A549 treated with GW870086 at 1 μM for 4 hours (cell line): ENCODE measurements around the gene CST9L. TPM values are rescaled to one million over a fixed set of nuclear protein-coding genes. Genes with fewer than 3 reads are reported as not detected.

Experiments
- total RNA-seq: library from RNA; stranded (reverse); fragments of 200-300 nt; extraction: Qiagen RNA extraction; gene quantifications from 5 replicates; pipeline ENCODE4 v1.2.3, GENCODE V29; 2022; ENCODE audit warnings: low read depth

The CST9L gene
- not detected in 5 replicates for total RNA-seq

GRCh38 chr20:23568320-23568970 lies at the start of gene CST9L:
CST9L (minus strand) TSS chr20:23568484; CDS start chr20:23568450, 34 bp downstream.

GRCh38 chr20:23605867-23606651 lies 37.8 kb upstream of the CST9L start, which contains the start of gene CST9:
CST9 (minus strand) TSS chr20:23605917; CDS start chr20:23605864, 53 bp downstream.

Other genes starting within 250 kb of the CST9L start
- gene NXT1, start 217.7 kb downstream of the CST9L start, total RNA-seq = 57.8 to 68.2 TPM (median 65.5 TPM) in 5 replicates
- 8.7 to 12.0 TPM (median 9.8 TPM) in 5 replicates for gene GZF1, start 206.3 kb downstream of the CST9L start, total RNA-seq
- 2.3 to 3.9 TPM (median 3.1 TPM) in 5 replicates for gene NAPB, start 147.0 kb downstream of the CST9L start, total RNA-seq
- not detected in 5 replicates for gene CSTL1, start 128.8 kb downstream of the CST9L start, total RNA-seq
- gene CST11, start 115.6 kb downstream of the CST9L start, total RNA-seq = not detected in 5 replicates
- gene CST8, start 77.4 kb downstream of the CST9L start, total RNA-seq = not detected in 5 replicates
- not detected in 5 replicates for gene CST9, start 37.4 kb upstream of the CST9L start, total RNA-seq
- gene CST3, start 69.5 kb upstream of the CST9L start, total RNA-seq = 267 to 420 TPM (median 398 TPM) in 5 replicates
- gene CST4, start 120.6 kb upstream of the CST9L start, total RNA-seq = not detected in 5 replicates
- gene CST1, start 182.5 kb upstream of the CST9L start, total RNA-seq = 0.44 to 2.1 TPM (median 1.2 TPM) in 5 replicates